ENCODE results near the gene PLA2G4A. TPM values are rescaled to one million over a fixed set of nuclear protein-coding genes. Genes with fewer than 3 reads are reported as not detected.

Gene PLA2G4A
- total RNA-seq, 1 donor from 2014 or later = 0.10 TPM

- DNase-seq (ENCODE audit: low spot score) = no peak
- no peaks in the 10 kb centered on the region for H3K4me1 Mint-ChIP-seq (ENCODE audit: low read depth)
- peaks cover 5% of the 10 kb centered on the region for H3K27me3 Mint-ChIP-seq (ENCODE audit: low read depth)
- no peaks in the 10 kb centered on the region for H3K36me3 Mint-ChIP-seq (ENCODE audit: low read depth)
- no peaks in the 10 kb centered on the region for H3K9me3 Mint-ChIP-seq (ENCODE audit: low read depth)
- H3K27ac Mint-ChIP-seq (ENCODE audit: unreplicated experiment) = no peak overlapping the region
- H3K4me3 Mint-ChIP-seq (ENCODE audit: unreplicated experiment) = no peak overlapping the region
- TF ChIP-seq, protein P1, sequence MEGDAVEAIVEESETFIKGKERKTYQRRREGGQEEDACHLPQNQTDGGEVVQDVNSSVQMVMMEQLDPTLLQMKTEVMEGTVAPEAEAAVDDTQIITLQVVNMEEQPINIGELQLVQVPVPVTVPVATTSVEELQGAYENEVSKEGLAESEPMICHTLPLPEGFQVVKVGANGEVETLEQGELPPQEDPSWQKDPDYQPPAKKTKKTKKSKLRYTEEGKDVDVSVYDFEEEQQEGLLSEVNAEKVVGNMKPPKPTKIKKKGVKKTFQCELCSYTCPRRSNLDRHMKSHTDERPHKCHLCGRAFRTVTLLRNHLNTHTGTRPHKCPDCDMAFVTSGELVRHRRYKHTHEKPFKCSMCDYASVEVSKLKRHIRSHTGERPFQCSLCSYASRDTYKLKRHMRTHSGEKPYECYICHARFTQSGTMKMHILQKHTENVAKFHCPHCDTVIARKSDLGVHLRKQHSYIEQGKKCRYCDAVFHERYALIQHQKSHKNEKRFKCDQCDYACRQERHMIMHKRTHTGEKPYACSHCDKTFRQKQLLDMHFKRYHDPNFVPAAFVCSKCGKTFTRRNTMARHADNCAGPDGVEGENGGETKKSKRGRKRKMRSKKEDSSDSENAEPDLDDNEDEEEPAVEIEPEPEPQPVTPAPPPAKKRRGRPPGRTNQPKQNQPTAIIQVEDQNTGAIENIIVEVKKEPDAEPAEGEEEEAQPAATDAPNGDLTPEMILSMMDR (IDR thresholded peaks at IDR 0.05) = no peak
Observed at GRCh38 chr1:186953876-186954275, 125.1 kb downstream of the PLA2G4A start.

DNA sequence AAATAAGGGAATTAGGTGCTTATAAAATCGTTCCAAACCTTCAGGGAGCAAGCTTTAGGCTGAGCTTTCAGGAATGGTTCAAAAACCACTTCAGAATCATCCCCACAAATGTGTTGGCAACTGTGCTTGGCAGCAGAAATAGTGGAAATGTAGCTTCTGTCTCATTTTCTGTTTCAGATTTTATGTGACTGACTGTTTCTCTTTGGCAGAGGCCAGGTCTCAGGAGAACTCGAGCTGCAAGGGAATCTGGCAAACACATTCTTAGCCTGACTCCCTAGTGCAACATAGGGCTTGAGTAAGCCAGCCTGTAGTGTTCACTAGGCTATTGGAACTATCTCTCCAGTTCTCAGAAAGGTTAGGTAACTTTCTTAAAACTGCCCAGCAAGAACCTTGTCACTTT lies 128.6 kb downstream of the PLA2G4A start:
- Mint-ChIP-seq H3K27me3 (ENCODE audit: low read depth) (peaks cover 3% of the 10 kb centered on the region), H3K36me3 (ENCODE audit: low read depth) (no peaks in the 10 kb centered on the region), H3K27ac (ENCODE audit: unreplicated experiment) (no peak overlapping the region), H3K4me3 (ENCODE audit: unreplicated experiment) (no peak overlapping the region), H3K9me3 (ENCODE audit: low read depth) (no peaks in the 10 kb centered on the region), H3K4me1 (ENCODE audit: low read depth) (no peaks in the 10 kb centered on the region)
- no peak for DNase-seq (ENCODE audit: low spot score)
- TF ChIP-seq, protein P1 (IDR thresholded peaks at IDR 0.05) = no peak

GRCh38 chr1:186958520-186958919 lies 129.8 kb downstream of the PLA2G4A start:
- H3K9me3 Mint-ChIP-seq (ENCODE audit: low read depth) = no peaks in the 10 kb centered on the region
- no peak overlapping the region for H3K4me3 Mint-ChIP-seq (ENCODE audit: unreplicated experiment)
- no peak for DNase-seq (ENCODE audit: low spot score)
- H3K27ac Mint-ChIP-seq (ENCODE audit: unreplicated experiment) = no peak overlapping the region
- no peaks in the 10 kb centered on the region for H3K36me3 Mint-ChIP-seq (ENCODE audit: low read depth)
- no peaks in the 10 kb centered on the region for H3K4me1 Mint-ChIP-seq (ENCODE audit: low read depth)
- TF ChIP-seq, protein P1 (IDR thresholded peaks at IDR 0.05) = no peak
- H3K27me3 Mint-ChIP-seq (ENCODE audit: low read depth) = peaks cover 2% of the 10 kb centered on the region

DNA sequence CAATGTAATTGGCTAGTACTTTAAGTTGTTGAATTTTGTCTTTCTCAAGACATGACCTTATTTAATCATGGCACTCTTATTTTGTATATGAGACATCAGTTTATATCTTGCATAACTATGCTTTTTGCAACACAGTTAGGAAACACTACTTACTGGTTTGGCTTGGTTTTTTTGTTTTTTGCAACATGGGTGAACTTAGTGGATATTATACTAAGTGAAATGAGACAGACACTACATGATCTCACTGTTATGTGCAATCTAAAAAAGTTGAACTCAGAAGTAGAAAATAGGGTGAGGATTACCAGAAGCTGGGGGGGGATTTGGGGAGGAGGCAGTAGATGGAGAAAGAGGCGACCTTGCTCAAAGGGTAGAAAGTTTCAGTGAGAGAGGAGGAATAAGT lies 132.1 kb downstream of the PLA2G4A start:
- no peaks in the 10 kb centered on the region for H3K4me1 Mint-ChIP-seq (ENCODE audit: low read depth)
- no peaks in the 10 kb centered on the region for H3K36me3 Mint-ChIP-seq (ENCODE audit: low read depth)
- no peaks in the 10 kb centered on the region for H3K27me3 Mint-ChIP-seq (ENCODE audit: low read depth)
- no peak overlapping the region for H3K4me3 Mint-ChIP-seq (ENCODE audit: unreplicated experiment)
- no peaks in the 10 kb centered on the region for H3K9me3 Mint-ChIP-seq (ENCODE audit: low read depth)
- TF ChIP-seq, protein P1 (IDR thresholded peaks at IDR 0.05) = no peak
- no peak for DNase-seq (ENCODE audit: low spot score)
- H3K27ac Mint-ChIP-seq (ENCODE audit: unreplicated experiment) = no peak overlapping the region

DNA sequence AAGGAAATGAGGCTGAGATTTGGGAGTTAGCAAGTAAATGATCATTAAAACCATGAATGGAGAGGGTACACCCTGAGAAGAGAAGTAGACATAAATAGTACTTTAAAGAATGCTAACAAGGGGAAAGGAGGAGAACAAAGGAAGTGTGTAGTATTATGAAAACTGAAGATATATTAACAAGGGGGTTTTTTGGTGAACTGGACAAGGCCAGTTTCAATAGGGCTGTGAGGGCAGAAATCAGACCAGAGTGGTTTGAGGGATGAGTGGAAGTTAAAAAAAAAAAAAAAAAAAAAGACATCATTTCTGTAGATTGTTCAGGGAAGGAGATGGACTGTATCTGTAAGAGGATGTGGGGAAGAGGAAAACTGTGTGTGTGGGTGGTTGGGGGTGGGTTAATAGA lies 137.1 kb downstream of the PLA2G4A start:
- Mint-ChIP-seq H3K4me3 (ENCODE audit: unreplicated experiment) (no peak overlapping the region), H3K27me3 (ENCODE audit: low read depth) (peaks cover 4% of the 10 kb centered on the region), H3K4me1 (ENCODE audit: low read depth) (no peaks in the 10 kb centered on the region), H3K9me3 (ENCODE audit: low read depth) (no peaks in the 10 kb centered on the region), H3K27ac (ENCODE audit: unreplicated experiment) (no peak overlapping the region), H3K36me3 (ENCODE audit: low read depth) (no peaks in the 10 kb centered on the region)
- TF ChIP-seq, protein P1 (IDR thresholded peaks at IDR 0.05) = no peak
- DNase-seq (ENCODE audit: low spot score) = no peak
